ENCODE measurements around the gene FBLN2.

The FBLN2 gene

DNA sequence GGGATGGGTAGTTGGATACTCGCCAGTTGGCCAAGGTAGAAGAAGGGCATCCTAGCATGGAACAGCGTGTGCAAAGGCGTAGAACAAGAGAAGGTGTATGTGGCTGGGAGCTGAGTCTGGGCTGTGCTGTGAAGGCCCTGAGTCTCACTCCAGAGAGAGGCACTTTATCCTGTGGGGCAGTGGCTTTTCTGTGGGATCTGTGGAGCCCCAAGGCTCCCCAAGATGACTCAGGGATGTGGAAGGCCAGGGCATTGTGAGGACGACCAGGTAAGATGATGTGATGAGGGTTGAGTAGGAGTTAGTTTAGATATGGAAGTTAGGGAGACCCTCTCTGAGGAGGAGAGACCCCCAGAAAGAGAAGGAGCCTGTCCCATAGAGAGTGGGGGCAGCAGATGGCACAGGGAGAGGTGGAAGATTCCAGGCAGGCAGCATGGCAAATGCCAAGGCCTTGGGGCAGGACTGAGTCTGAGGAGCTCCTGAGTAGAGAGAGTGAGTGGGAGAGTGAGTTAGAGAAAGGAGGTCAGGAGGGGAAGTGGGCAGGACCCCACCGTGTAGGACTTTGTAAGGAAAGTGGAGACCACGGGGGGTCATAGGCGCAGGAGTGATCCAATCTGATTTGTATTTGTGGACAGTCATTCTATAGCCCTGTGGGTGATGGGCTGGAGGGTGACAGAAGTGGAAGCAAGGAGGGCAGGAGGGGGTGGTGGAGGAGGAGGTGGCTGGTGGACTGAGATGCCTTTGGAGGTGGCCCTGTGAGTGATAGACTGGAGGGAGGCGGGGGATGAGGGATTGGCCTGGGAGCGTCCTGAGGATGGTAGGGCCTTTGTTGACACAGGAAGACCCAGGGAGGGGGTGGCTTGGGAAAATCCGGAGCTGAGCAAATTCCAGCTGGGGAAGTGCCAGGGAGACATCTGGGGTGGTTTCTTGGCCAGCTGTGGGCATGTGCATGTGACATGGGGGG, 50.3 kb downstream of the FBLN2 start:
- TF ChIP-seq CTCF (IDR thresholded peaks at IDR 0.05; ENCODE audit: control insufficient read depth, insufficient read depth, low read depth, low read length, missing control alignments), result no peak
- DNase-seq (ENCODE audit: low read depth), result no peak
- no peak overlapping the region for H3K4me3 ChIP-seq (ENCODE audit: control insufficient read depth, low read depth, low read length)

- DNase-seq (ENCODE audit: low read depth), result no peak
- no peak for TF ChIP-seq CTCF (IDR thresholded peaks at IDR 0.05; ENCODE audit: control insufficient read depth, insufficient read depth, low read depth, low read length, missing control alignments)
- H3K4me3 ChIP-seq (ENCODE audit: control insufficient read depth, low read depth, low read length), result no peak overlapping the region
These were observed 51.0 kb downstream of the FBLN2 start for GRCh38 chr3:13599887-13600450.

- peak; percentile 28 for DNase-seq (ENCODE audit: low read depth)
- no peak overlapping the region for H3K4me3 ChIP-seq (ENCODE audit: control insufficient read depth, low read depth, low read length)
- TF ChIP-seq CTCF (IDR thresholded peaks at IDR 0.05; ENCODE audit: control insufficient read depth, insufficient read depth, low read depth, low read length, missing control alignments), result no peak
These were observed 52.2 kb downstream of the FBLN2 start for GRCh38 chr3:13600950-13601691.

DNA sequence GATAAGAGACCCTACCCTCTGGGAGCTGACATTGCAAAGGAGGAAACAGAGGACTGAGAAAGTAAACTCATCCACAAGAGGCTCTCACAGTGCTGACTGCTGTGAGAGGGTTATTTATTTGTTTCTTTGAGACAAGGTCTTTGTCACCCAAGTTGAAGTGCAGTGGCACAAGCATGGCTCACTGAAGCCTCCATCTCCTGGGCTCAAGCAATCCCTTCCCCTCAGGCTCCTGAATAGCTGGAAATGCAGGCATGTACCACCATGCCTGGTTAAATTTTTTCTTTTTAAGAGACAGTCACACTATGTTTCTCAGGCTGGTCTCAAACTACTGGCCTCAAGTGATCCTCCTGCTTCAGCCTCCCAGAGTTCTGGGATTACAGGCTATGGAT, 52.8 kb downstream of the FBLN2 start:
- DNase-seq (ENCODE audit: low read depth), result no peak
- H3K4me3 ChIP-seq (ENCODE audit: control insufficient read depth, low read depth, low read length), result no peak overlapping the region
- no peak for TF ChIP-seq CTCF (IDR thresholded peaks at IDR 0.05; ENCODE audit: control insufficient read depth, insufficient read depth, low read depth, low read length, missing control alignments)

- H3K4me3 ChIP-seq (ENCODE audit: control insufficient read depth, low read depth, low read length), result no peak overlapping the region
- DNase-seq (ENCODE audit: low read depth), result no peak
- TF ChIP-seq CTCF (IDR thresholded peaks at IDR 0.05; ENCODE audit: control insufficient read depth, insufficient read depth, low read depth, low read length, missing control alignments), result no peak
These were observed 56.6 kb downstream of the FBLN2 start for GRCh38 chr3:13605555-13605954.

DNA sequence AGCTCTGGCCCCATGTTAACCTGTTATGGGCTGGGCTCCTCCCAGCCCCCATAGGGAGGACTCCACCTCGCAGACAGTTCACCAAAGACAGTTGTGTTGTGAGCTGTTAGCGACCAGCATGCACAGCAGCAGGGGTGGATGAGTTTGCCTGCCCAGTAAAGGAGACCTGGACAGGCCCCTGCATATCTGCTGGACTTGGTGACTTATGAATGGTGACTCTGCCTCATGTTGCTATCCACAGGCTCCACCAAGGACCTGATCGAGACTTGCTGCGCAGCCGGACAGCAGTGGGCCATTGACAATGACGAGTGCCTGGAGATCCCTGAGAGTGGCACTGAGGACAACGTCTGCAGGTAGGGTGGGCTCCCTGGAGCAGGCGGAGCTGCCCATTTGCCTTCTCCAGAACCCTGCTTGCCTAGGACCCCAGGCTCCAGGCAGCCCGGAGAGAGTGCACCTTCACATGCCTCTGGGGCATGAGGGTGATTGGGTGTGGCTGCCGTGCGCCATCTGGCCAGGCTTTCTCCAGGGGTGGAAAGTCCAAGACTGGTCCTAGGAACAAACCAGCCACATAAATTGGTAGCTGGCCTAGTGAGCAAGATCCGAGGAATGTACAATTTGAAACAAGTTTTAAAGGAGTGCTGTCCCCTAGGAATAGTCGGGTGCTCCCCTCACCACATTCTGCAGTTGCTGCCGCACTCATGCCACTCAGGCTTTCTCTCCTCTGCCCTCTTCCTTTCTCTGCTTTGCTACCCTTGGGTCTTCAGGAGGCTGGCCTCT, 59.1 kb downstream of the FBLN2 start:
- no peak for TF ChIP-seq CTCF (IDR thresholded peaks at IDR 0.05; ENCODE audit: control insufficient read depth, insufficient read depth, low read depth, low read length, missing control alignments)
- no peak for DNase-seq (ENCODE audit: low read depth)
- no peak overlapping the region for H3K4me3 ChIP-seq (ENCODE audit: control insufficient read depth, low read depth, low read length)

Measured in AG09309 (cell line).